HG03571 (cell line): Measurements from ENCODE around the gene HNRNPK.
"Not testable (repeated sequence)": the region's sequence is repeated elsewhere in the genome, so short reads cannot be mapped to it uniquely, and the experiment has no call there.

ENCODE experiments used
- ATAC-seq: cut with Tn5 transposase; IDR thresholded peaks from one replicate; pipeline ENCODE4 v1.9.1; 2021; ENCODE audit not compliant: unreplicated experiment

HNRNPK gene

GRCh38 chr9:83977196-83977595 lies 2.8 kb downstream of the HNRNPK start:
- no peak for ATAC-seq

- no peak for ATAC-seq
These were observed 3.6 kb downstream of the HNRNPK start for GRCh38 chr9:83976372-83976771.

GRCh38 chr9:83975300-83975699 lies 4.7 kb downstream of the HNRNPK start:
- no peak for ATAC-seq

- no peak for ATAC-seq
These were observed 7.7 kb downstream of the HNRNPK start for GRCh38 chr9:83972286-83972685.

GRCh38 chr9:83971485-83971884 lies 8.5 kb downstream of the HNRNPK start:
- ATAC-seq, result no peak

GRCh38 chr9:83969602-83970001 lies 10.4 kb downstream of the HNRNPK start:
- no peak for ATAC-seq

GRCh38 chr9:83967073-83967472 lies 12.9 kb downstream of the HNRNPK start:
- ATAC-seq, result no peak

- ATAC-seq, result no peak
These were observed 13.8 kb downstream of the HNRNPK start for GRCh38 chr9:83966209-83966582.

GRCh38 chr9:83965350-83966208 lies 14.4 kb downstream of the HNRNPK start:
- ATAC-seq, result no peak

GRCh38 chr9:83964973-83965349 lies 15.1 kb downstream of the HNRNPK start:
- ATAC-seq, result no peak

- no peak for ATAC-seq
These were observed 17.9 kb downstream of the HNRNPK start for GRCh38 chr9:83962165-83962564.

GRCh38 chr9:83960991-83961390 lies 19.0 kb downstream of the HNRNPK start:
- no peak for ATAC-seq

GRCh38 chr9:83959061-83959460 lies 21.0 kb downstream of the HNRNPK start:
- ATAC-seq, result no peak

- ATAC-seq, result no peak
These were observed 22.8 kb downstream of the HNRNPK start for GRCh38 chr9:83957248-83957513.

- peak; percentile 89 for ATAC-seq
These were observed 23.4 kb downstream of the HNRNPK start for GRCh38 chr9:83956436-83957247.

GRCh38 chr9:83956086-83956435 lies 24.0 kb downstream of the HNRNPK start:
- ATAC-seq, result peak; percentile 45

- not testable (repeated sequence) for ATAC-seq
These were observed 31.9 kb downstream of the HNRNPK start for GRCh38 chr9:83948096-83948495.

GRCh38 chr9:83940590-83941303 lies 39.3 kb downstream of the HNRNPK start:
- no peak for ATAC-seq

GRCh38 chr9:83937861-83938455 lies 42.1 kb downstream of the HNRNPK start:
- ATAC-seq, result no peak

GRCh38 chr9:83936523-83936922 lies 43.5 kb downstream of the HNRNPK start:
- ATAC-seq, result no peak

GRCh38 chr9:83935276-83935935 lies 44.6 kb downstream of the HNRNPK start:
- ATAC-seq, result no peak
